ENCODE results near the gene THOC6.
"Not testable (repeated sequence)": the region's sequence is repeated elsewhere in the genome, so short reads cannot be mapped to it uniquely, and the experiment has no call there.

Gene THOC6

DNA sequence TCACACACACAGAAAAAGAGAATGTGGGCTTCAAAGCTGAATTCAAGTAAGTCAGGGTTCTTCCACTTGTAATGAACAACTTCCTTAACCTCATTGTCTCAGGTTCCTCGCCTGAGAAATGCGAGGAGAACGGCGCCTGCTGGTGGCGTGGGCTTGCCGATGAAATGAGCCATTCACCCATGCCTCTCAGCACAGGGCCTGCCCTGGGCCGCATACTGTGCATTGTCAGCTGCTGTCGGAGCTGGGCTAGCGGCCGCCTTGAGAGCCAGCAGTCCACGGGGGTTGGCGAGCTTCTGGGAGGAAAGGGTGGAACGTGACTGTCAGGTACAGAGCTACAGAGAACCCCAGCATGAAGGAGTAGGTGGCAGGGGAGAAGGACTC, 29.5 kb downstream of the THOC6 start:
- DNase-seq (ENCODE audit: low read depth in 1 of 2, low spot score in 1 of 2) = not testable (repeated sequence)

DNA sequence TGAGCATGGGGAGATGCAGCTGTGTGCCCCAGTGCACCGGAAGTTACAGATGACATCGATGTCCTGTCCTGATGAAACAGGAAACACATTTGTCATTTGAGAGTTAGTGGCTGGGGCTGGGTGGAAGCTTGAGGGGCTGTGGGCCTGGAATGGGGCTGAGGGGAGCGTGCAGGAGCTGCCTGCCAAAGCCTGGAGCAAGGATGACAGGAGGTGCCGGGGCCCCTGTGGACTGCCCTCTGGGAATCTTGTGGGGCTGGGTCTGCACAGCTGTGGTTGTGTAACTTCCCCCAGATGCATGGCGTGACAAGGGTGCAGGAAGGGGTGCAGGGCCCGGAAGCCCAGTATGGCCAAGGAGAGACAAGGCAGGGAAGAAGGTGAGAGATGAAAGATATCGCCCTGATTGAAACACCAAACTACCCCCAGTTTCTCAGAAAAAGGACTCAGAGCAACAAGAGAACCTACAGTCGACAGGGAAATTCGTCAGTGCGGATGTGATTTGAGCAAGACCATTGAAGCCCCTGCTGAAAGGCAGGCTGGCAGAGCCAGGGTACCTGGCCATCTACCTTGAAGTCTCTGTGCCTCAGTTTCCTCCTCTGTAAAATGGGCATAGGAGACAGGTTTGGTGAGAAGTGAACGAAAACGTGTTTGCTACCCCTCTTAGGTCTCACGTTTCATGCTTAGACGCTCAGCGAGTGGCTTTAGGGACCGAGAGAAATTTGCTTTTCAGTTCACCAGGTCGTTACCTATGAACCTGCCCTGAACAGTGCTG, 31.3 kb downstream of the THOC6 start:
- no peak for DNase-seq (ENCODE audit: low read depth in 1 of 2, low spot score in 1 of 2)

DNA sequence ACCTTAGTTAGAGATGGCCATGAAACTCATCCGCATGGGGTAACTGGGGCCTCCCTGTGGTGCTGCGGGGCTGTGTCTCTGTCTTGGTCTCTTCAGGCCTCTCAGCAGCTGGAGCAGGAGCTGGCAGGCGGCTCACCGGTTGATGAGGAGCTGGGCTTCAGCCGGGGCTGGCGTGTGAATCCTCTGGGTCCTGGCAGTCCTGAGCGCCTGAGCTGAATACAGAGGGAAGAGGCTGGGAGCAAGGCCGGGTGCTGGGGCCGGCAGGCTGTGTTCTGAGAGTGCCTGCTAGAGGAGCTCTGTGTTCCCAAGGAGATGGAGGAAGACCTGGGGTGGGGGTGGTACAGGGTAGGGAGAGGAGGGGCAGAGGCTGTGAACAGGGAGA, 31.9 kb downstream of the THOC6 start:
- DNase-seq (ENCODE audit: low read depth in 1 of 2, low spot score in 1 of 2) = not testable (repeated sequence)

DNA sequence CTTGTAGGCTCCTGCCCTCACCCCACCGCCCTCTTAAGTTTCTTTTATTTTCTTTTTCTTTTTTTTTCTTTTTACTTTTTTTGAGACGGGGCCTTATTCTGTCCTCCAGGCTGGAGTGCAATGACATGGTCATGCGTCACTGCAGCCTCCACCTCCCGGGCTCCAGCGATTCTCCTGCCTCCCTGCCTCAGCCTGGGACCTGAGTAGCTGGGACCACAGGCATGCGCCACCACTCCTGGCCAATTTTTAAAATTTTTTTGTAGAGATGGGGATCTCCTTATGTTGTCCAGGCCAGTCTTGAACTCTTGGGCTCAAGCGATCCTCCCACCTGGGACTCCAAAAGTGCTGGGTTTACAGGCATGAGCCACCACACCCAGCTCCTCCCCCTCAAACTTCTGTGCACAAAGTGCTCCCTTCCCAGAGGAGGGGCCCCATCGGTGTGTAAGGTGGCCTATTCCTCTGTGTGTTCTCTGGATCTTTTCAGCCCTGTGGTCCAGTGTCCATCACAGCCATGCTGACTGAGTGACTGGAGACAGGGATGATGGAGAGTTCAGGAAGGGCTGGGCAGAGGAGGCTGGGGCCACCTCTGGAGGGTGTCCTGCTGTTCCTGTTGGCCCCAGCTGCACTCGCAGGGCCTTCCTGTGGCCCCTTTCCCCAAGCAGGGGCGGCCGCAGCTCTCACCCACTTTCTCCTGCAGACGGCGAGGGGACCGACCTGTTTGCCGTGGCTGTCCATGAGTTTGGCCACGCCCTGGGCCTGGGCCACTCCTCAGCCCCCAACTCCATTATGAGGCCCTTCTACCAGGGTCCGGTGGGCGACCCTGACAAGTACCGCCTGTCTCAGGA, 32.7 kb downstream of the THOC6 start:
- no peak for DNase-seq (ENCODE audit: low read depth in 1 of 2, low spot score in 1 of 2)

DNA sequence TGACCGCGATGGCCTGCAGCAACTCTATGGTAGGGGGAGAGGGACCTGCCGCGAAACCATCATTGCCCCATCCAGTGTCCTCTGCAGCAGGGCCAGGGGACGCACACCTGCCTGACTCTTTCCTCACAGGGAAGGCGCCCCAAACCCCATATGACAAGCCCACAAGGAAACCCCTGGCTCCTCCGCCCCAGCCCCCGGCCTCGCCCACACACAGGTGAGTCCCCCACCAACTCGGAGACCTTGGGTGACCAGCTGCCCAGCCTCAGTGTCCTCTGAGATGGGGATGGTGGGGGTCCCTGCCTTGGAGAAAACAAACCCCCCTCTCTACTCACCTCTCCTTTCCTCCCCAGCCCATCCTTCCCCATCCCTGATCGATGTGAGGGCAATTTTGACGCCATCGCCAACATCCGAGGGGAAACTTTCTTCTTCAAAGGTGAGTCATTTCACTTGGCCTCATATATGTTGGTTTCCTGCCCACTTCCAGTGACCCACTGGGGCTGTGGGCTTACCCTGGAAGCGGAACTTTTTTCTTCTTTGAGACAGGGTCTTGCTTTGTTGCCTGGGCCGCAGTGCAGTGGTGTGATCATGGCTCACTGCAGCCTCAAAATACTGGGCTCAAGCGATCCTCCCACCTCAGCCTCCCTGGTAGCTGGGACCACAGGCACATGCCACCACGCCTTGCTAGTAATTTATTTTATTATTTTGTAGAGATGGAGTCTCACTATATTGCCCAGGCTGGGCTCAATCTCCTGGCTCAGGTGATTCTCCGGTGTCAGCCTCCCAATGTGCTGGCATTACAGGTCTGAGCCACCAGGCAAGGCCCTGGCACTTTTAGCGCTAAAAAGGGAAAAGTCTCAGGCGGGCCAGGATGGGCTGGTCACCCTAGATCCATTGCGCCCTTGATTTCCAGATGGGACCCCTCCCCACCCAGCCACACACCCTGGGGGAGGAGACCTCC, 33.6 kb downstream of the THOC6 start:
- no peak for DNase-seq (ENCODE audit: low read depth in 1 of 2, low spot score in 1 of 2)

DNA sequence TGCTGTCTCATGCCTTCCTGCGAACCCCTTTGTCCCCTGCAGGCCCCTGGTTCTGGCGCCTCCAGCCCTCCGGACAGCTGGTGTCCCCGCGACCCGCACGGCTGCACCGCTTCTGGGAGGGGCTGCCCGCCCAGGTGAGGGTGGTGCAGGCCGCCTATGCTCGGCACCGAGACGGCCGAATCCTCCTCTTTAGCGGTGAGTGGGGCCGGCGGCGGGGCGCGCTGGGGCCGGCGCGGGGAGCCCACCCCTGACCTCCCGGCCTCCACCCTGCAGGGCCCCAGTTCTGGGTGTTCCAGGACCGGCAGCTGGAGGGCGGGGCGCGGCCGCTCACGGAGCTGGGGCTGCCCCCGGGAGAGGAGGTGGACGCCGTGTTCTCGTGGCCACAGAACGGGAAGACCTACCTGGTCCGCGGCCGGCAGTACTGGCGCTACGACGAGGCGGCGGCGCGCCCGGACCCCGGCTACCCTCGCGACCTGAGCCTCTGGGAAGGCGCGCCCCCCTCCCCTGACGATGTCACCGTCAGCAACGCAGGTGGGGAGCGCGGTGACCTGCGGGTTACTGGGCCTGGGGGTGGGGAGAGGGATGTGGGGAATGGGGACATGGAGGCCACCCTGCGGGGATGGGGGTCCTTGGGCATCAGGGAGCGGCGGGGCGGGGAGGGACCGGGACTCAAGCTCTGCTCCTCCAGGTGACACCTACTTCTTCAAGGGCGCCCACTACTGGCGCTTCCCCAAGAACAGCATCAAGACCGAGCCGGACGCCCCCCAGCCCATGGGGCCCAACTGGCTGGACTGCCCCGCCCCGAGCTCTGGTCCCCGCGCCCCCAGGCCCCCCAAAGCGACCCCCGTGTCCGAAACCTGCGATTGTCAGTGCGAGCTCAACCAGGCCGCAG, 34.5 kb downstream of the THOC6 start:
- DNase-seq (ENCODE audit: low read depth in 1 of 2, low spot score in 1 of 2) = no peak

DNA sequence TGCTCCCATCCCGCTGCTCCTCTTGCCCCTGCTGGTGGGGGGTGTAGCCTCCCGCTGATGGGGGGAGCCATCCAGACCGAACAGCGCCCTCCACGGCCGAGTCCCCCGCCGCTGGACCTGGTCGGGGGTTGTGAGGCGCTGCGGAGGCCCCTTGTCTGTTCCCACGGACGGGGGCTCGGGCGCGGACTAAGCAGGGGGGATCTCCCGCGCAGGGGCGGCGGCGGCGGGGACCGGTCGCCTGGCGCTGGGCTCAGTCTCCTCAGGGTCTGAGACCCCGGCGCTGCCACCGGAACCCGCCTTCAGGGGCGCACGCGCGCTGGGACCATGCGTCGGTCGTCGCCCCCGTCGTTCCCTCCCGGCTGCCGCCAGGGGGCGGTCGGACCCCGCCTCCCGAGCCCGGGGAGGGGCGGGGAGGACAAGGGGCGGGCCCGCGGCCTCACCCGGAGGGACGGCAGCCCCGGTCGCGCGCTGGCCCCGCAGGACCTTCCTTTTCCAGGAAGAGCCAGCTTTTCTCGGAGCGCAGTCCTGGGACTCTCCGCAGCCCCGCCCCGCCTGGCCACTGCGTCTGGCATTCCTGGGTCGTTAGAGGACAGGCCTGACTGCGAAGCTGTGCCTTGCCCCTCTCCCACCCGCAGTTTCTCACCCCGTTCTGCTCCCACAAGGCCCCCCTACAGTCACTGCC, 35.3 kb downstream of the THOC6 start:
- peak; percentile 68 to 87 for DNase-seq (ENCODE audit: low read depth in 1 of 2, low spot score in 1 of 2)

DNA sequence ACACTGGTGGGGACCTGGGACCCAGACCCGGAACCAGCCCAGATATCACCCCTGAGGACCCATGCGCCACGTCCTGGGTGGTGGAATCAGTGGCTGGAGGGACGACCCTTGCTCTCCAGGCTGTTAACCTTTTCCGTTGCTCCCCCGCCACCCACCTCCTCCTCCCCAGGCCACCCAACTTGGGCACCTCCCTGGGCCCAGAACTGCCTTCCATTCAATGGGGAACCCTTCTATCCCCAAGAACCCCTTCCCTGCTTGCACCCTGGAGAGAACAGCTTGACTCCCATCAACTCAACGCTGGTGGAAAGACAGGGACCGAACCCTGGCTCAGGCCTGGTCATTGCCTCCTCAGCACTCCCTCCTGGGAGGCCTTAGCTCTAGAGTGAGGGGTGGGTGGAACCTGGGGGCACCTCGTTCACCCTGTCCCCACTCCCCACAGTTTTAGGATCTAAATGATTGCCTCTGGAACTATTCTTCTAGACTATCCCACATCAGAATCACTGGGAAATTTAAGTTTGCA, 35.9 kb downstream of the THOC6 start:
- DNase-seq (ENCODE audit: low read depth in 1 of 2, low spot score in 1 of 2) = no peak

DNA sequence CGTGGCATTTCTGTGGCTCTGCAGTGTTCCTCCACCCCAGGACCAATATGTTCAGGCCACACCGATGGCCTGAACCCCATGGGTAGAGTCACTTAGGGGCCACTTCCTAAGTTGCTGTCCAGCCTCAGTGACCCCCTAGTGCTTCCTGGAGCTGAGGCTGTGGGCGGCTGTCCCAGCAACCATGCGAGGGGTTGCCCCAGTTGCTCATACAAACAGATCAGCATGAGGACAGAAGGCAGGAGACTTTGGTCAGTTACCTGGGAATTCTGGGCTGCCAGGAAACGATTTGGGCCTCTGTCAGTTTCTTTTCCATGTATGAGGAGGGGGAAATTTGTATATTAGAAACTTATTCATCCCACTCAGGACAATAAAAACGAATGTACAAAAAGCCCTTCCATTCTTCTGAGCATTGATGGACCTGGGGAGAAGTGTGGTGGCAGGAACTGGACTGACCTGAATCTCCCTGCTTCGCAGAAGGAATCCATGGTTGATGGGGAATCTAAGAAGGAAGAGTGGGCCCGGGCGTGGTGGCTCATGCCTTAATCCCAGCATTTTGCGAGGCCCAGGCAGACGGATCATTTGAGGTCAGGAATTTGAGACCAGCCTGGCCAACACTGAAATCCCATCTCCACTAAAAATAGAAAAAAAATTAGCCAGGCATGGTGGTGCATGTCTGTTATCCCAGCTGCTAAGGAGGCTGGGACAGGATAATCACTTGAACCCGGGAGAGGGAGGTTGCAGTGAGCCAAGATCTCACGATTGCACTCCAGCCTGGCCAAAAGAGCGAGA, 36.7 kb downstream of the THOC6 start:
- no peak for DNase-seq (ENCODE audit: low read depth in 1 of 2, low spot score in 1 of 2)

DNA sequence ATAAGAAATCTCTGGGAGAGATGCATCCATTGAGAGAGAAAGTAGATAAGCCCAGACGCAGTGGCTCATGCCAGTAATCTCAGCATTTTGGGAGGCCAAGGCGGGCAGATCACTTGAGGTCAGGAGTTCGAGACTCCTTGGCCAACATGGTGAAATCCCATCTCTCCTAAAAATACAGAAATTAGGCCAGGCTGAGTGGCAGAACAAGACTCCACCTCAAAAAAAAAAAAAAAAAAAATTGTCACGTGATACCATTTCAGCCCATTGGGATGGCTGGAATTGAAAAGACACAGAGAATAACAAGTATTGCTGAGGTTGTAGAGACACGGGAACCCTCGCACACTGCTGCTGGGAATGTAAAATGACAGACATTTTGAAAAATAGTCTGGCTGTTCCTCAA, 38.7 kb downstream of the THOC6 start:
- DNase-seq (ENCODE audit: low read depth in 1 of 2, low spot score in 1 of 2) = no peak

DNA sequence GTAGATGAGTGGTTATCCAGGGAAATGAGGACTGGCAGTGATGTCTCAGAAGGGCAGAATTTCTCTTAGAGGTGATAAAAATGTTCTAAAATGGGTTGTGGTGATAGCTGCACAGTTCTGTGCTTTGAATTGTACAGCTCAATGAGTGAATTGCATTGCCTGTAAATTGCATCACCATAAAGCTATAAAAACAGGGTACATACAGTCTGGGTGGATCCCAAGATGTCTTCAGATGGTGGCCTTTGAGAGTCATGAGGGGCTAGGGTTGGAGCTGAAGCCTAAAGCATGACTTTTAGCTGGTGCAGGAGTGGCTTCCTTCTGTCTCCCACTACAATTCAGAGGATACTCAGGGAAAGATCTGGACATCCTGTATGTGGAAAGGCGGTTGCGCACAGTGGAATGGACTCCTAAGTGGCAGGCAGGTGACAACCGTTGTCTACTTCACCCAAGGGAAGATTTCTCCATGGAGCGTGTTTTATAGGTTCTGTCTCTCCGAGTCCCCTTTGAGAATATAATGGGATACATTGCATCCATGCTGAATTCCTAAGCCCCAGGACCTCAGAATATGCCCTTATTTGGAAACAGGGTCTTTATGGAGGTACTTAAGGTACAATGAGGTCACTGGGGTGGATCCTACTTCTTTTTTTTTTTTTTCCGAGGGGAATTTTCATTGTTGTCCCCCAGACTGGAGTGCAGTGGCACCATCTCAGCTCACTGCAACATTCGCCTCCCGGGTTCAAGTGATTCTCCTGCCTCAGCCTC, 40.0 kb downstream of the THOC6 start:
- DNase-seq (ENCODE audit: low read depth in 1 of 2, low spot score in 1 of 2) = no peak

DNA sequence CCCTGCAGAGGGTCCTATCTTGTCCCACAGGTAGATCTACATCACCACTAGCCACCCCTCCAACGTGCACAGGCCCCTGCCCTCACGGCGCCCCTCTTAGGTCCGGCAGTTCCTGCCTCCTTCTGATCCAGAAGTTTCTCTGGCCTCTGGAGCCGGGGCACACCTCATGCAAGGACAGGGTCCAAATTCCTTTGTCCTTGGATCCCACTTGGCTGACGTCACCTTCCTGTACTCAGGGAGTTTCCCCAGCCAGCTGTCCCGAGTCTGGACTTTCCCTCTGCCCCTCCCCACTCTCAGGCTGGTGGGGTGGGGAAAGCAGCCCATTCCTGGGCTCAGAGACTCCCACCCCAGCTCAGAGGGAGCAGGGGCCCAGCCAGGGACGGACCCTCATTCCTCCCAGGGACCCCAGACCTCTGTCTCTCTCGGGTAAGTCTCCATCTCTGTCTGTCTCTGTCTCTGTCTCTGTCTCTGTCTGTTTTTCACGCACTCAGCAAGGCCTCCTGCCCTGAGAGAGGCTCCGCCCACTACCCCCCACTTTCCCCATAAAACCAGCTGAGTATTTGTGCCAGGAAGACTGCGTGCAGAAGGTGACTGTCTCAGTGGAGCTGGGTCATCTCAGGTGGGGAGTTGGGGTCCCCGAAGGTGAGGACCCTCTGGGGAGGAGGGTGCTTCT, 41.4 kb downstream of the THOC6 start, which contains the start of gene IL32:
IL32 (plus strand) TSS at position 572 of the 673 bp plus-strand sequence. CDS start 172 bp downstream, outside the sequence.
- peak; percentile 50 to 51 for DNase-seq (ENCODE audit: low read depth in 1 of 2, low spot score in 1 of 2)

DNA sequence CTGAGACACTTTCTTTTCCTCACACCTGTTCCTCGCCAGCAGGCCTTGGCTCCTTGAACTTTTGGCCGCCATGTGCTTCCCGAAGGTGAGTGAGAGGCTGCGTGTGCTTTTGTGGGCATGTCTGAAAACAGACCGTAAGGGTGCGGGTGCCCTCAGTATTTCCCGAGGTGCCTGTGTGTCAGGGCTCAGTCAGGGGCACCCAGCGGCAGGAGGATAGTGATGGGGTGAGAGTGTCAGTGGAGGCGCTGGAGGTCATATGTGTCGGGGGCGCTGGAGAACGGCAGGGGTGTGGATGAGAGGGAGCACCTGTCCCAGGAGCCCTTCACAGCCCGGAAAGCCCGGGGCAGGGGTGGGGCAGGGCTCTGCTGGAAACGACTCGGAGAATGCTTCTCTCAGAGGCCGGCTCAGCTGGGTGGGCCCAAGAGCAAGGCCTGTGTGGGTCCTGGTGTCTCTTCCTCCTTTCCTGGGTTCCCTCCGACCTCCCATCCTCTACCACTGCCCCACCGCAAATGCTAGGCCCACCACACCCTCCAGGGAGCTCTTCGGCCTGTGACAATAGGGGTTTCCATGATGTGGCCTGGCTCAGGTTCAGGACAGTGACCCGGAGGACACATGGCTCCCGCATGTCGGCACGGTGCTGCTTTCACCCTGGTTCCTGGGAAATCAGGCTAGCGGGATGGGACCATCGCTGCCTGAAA, 42.1 kb downstream of the THOC6 start:
- no peak for DNase-seq (ENCODE audit: low read depth in 1 of 2, low spot score in 1 of 2)

DNA sequence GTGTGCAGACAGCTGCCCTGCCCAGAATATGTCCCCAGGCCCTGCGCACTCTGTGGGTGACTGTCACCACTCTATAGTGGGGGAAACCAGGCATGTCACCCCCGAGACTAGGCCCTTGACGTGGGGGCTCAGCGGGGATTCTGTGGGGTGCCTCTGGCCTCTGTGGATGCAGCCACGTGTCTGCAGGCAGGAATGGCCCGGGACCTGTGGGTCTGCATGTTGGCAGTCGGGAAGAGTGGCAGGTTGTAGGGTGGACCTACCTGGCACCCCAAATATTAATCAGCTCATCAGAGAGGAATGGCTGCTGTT, 42.6 kb downstream of the THOC6 start:
- DNase-seq (ENCODE audit: low read depth in 1 of 2, low spot score in 1 of 2) = no peak

DNA sequence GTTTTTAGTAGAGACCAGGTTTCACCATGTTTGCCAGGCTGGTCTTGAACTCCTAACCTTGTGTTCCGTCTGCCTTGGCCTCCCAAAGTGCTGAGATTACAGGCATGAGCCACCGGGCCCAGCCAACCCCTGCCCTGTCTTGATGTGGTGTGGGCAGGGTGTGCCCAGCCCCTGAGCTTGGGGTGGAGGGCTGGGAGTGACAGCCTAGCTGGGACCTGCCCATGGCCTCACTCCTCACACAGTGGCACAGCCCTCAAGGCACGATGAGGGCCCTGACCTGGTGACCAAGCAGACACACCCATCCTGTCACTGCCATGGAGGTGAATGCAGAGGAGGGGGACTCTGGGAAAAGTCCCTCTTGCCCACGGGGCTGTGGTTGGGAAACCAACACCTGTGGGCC, 44.7 kb downstream of the THOC6 start:
- DNase-seq (ENCODE audit: low read depth in 1 of 2, low spot score in 1 of 2) = no peak

DNA sequence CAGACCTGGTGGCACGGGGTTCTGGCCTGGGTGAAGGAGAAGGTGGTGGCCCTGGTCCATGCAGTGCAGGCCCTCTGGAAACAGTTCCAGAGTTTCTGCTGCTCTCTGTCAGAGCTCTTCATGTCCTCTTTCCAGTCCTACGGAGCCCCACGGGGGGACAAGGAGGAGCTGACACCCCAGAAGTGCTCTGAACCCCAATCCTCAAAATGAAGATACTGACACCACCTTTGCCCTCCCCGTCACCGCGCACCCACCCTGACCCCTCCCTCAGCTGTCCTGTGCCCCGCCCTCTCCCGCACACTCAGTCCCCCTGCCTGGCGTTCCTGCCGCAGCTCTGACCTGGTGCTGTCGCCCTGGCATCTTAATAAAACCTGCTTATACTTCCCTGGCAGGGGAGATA, 45.3 kb downstream of the THOC6 start:
- not testable (repeated sequence) for DNase-seq (ENCODE audit: low read depth in 1 of 2, low spot score in 1 of 2)

DNA sequence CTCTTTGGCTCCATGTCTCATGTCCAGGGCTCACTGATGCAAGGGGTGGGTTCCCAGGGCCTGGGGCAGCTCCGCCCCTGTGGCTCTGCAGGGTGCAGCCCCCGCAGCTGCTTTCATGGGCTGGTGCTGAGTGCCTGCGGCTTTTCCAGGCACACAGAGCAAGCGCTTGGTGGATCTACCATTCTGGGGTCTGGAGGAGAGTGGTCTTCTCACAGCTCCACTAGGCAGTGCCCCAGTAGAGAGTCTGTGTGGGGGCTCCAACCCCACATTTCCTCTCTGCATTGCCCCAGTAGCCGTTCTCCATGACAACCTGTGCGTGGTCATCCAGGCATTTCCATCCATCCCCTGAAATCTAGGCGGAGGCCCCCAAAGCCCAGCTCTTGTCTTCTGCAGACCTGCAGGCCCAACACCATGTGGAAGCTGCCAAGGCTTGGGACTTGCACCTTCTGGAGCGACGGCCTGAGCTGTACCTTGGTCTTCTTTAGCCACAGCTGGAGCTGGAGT, 46.8 kb downstream of the THOC6 start:
- no peak for DNase-seq (ENCODE audit: low read depth in 1 of 2, low spot score in 1 of 2)
